EH (cell line): ENCODE measurements around the gene METTL5.
A peak's percentile ranks its signal among the peaks of the same experiment; 100 is the strongest.
"Not testable (repeated sequence)": the region's sequence is repeated elsewhere in the genome, so short reads cannot be mapped to it uniquely, and the experiment has no call there.

Experiments used
- DNase-seq: peaks from one replicate; pipeline ENCODE4 v3.0.0-alpha.2; 2015; ENCODE audit warnings: low read depth

The METTL5 gene

GRCh38 chr2:169824373-169825333 lies at the start of gene METTL5:
Gene METTL5, minus strand, starts transcription at chr2:169824905. Its CDS starts 308 bp downstream, at chr2:169824597.
- DNase-seq, result peak; percentile 75

- no peak for DNase-seq
Observed at GRCh38 chr2:169871994-169872393, 47.3 kb upstream of the METTL5 start.

GRCh38 chr2:169871369-169871768 lies 46.7 kb upstream of the METTL5 start:
- not testable (repeated sequence) for DNase-seq

GRCh38 chr2:169868951-169869350 lies 44.2 kb upstream of the METTL5 start:
- no peak for DNase-seq

- DNase-seq, result no peak
Observed at GRCh38 chr2:169867579-169867978, 42.9 kb upstream of the METTL5 start.

GRCh38 chr2:169866230-169866629 lies 41.5 kb upstream of the METTL5 start:
- DNase-seq, result not testable (repeated sequence)

- DNase-seq, result no peak
Observed at GRCh38 chr2:169865492-169865891, 40.8 kb upstream of the METTL5 start.

- no peak for DNase-seq
Observed at GRCh38 chr2:169862816-169863215, 38.1 kb upstream of the METTL5 start.

GRCh38 chr2:169860149-169860548 lies 35.4 kb upstream of the METTL5 start:
- DNase-seq, result no peak

- no peak for DNase-seq
Observed at GRCh38 chr2:169859423-169859822, 34.7 kb upstream of the METTL5 start.

GRCh38 chr2:169855281-169856258 lies 30.9 kb upstream of the METTL5 start:
- DNase-seq, result not testable (repeated sequence)

- no peak for DNase-seq
Observed at GRCh38 chr2:169853041-169853668, 28.4 kb upstream of the METTL5 start.

GRCh38 chr2:169849710-169850109 lies 25.0 kb upstream of the METTL5 start:
- DNase-seq, result no peak

GRCh38 chr2:169848959-169849693 lies 24.4 kb upstream of the METTL5 start:
- not testable (repeated sequence) for DNase-seq

GRCh38 chr2:169845016-169845415 lies 20.3 kb upstream of the METTL5 start:
- peak; percentile 9 for DNase-seq

- DNase-seq, result not testable (repeated sequence)
Observed at GRCh38 chr2:169841625-169842024, 16.9 kb upstream of the METTL5 start.

- no peak for DNase-seq
Observed at GRCh38 chr2:169840747-169841142, 16.0 kb upstream of the METTL5 start.

- DNase-seq, result no peak
Observed at GRCh38 chr2:169839954-169840746, 15.4 kb upstream of the METTL5 start.

- no peak for DNase-seq
Observed at GRCh38 chr2:169838743-169839489, 14.2 kb upstream of the METTL5 start.

- no peak for DNase-seq
Observed at GRCh38 chr2:169834401-169834800, 9.7 kb upstream of the METTL5 start.
